Activated CD8-positive, alpha-beta memory T cell treated with anti-CD3 and anti-CD28 coated beads, Interleukin-2, amount 50 U/mL, for 24 hours (primary cell): ENCODE results near the gene WNT3A.

Source experiments
- DNase-seq: peaks from one replicate; pipeline ENCODE4 v3.0.0-alpha.2; 2020; ENCODE audit errors: extremely low read depth

WNT3A gene

DNA sequence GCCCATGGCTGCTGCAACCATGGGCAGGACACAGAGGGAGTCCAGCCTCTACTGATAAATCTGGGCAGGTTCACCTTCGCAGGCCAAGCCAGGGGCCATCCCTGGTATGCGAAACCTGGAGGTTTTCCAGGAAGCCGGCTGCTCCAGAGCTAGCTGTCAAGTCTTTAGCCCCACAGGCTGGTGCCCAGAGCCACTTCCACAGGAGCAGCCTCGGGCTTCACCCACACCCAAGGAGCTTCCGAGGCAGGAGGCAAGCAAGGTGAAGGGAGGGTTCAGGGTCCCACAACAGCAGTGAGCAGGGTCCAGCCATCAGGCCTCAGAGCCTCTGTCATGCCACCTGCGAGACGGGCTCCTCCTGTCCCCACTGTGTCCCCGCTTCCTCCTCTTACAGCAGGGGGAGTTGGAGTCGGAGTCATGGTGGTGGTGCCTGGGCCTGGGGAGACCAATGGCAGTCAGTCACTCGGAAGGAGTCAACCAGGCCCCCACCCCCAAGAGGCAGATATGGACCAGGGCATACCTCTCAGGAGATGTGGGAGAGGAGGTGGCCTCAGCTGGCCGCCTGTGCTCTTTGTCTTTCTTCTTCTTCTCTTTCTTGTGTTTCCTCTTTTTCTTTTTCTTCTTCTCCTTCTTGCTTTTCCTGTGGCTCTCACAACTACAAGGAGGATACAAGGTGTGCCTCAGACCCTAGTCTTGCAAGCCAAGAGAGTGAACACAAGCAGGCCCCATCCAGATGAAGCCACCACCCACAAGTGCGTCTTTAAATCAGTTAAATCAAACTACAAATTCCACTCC lies 94.2 kb downstream of the WNT3A start:
- DNase-seq: no peak

DNA sequence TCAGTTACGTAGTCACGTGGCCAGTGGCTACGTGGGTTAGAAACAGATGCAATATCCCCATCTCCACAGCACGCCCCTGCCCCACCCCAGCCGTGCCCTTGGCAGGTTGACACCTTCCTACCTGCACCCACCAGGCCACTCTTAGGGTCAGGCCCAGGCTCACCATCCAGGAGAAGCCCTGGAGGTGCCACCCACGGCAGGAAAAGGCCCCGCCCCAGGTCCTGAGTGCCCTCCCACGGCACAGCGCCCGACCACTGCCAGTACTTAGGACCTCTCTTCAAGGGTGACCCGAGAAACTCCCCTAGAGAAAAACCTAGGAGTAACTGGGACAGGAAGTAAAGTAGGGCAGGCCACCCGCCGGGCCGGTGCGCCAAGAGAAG lies 94.8 kb downstream of the WNT3A start:
- no peak for DNase-seq

DNA sequence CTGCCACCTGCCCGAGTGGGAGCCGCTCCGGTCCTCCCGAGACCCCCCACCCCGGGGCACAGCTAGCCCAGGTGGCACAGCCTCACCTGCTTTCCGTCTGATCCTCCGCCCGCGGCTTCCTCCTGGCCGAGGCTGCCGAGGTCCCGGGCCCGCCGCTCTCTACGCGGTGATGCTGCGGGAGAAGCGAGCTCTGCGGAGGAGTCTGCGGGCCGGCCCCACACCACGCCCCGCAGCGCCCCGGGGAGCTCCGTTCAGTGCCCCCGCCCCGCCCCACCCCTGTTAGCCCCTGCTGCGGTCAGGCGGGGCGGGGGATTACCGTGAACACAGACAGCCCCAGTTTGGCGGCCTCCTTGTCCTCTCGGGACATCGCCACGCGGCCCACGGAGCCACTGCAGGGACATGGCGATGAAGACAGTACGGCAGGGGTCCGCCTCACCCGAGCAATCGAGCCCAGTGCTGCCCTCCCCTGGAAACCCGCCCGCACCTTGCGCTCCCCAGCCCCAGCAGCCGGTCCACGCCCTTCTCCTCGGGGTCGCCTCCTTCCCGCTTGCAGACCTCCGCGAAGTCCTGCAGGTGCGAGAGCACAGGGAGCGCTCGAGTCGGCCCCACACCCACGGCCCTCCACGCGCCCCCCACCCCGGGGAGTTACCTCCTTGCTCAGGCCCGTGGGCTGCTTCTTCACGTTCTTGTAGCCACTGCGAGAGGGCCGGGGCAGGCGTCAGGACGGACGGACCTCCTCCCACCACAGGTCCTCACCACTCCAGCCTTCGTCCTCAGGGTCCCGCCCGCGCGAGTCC lies 95.4 kb downstream of the WNT3A start:
- no peak for DNase-seq

DNA sequence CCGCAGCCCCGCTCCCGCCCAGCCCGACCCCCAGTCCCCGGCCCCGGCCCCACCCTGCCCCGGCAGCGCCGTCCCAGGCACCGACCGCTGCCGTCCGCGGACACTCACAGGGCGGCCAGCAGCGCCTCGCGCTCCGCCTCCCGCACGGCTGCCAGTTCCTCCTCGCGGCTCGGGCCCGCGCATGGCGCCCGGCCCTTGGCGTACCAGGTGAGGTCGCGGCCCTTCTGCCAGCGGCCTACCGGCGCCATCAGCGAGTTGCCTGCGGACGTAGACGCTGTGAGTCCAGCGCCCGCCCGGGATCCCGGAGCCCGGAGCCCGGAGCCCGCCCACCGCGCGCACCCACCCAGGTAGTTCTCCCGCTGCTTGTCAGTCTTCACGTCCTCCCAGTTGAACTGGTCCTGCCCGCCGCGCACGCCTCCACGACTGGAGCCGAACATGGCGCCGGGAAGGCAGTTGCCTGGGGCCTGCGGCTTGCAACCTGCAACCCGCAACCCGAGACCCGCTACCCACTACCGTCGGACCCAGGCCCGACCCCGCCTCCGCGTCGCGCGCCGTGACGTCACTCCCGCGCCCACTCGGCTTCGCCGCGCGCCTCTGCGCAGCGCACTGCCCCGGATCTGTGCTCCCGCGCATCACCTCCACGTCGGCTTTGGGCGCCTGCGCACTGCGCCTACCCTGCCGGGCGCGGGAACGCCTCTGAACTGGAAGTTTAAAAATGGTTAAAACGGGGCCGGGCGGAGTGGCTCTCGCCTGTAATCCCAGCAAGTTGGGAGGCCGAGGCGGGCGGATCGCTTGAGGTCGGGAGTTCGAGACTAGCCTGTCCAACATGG lies 96.2 kb downstream of the WNT3A start, which contains the start of gene C1orf35:
Gene C1orf35, minus strand, starts transcription at position 535 of the 830 bp plus-strand sequence. Its CDS starts 98 bp downstream, at position 437.
- DNase-seq: peak; percentile 83

- DNase-seq: no peak
Measured at GRCh38 chr1:228104526-228105269, 97.9 kb downstream of the WNT3A start.

DNA sequence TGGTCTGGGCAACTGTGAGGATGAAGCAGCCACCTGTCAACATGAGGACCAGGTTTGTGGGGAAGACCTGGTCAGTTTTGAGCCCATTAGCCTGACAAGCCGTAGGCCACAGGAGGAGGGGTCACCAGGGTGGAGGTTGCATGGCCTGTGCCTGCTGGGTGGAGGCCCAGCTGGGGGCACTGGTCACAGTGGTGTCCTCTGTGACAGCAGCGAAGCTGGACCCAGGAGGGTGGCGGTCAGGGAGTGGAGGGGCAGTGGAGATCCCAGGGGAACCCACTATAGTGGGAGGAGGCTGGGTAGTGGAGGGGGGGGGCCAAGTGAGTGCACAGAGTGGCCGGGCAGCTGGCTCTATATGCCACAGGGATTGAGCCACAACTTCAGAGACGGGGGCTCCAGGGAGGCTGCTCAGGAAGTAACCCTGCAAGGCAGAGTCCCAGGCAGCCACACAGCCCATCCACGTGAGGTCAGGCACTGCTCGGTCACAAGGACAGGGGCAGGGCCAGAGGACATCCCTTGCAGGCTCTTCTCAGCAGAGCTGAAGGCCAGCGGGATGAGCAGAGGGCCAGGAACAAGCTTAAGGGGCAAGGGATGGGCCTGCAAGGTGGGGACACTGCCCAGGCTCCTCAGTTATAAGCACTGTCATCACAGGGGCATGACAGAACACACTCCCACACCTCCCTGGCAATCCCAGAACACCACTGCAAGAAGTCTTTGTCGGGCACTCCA lies 98.6 kb downstream of the WNT3A start:
- DNase-seq: no peak

- no peak for DNase-seq
Measured at GRCh38 chr1:228105996-228106799, 99.4 kb downstream of the WNT3A start.

DNA sequence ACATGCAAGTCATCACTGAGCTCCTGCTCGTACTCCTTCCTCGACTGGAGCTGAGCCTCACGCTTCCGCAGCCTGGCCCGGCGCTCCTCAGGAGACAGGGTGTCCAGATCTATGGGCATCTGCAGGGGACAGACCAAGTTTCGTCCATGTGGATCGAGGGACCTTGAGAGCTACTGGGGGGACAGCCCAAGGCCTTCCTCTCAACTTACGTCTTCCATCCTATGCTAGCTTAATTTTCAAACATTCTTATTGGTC lies 99.9 kb downstream of the WNT3A start:
- DNase-seq: no peak

- no peak for DNase-seq
Measured at GRCh38 chr1:228107636-228108035, 100.8 kb downstream of the WNT3A start.

GRCh38 chr1:228108055-228108690 lies 101.4 kb downstream of the WNT3A start:
- no peak for DNase-seq

DNA sequence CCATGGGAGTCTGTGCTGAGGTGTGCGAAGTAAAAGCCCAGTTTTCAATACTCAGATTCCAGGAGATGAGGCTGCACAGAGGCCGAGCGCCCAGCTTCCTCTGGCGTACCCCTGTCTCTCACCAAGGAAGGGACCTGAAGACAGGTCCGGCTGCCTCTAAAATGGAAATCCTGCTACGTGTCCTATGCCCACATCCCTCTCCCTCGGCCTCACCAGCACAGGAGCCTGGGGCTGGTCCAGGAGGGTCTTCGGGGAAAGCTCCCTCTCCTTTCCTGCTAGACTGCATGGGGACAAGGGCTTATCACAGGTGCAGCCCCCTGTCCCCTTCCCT lies 101.9 kb downstream of the WNT3A start:
- DNase-seq: no peak

- DNase-seq: peak; percentile 91
Measured at GRCh38 chr1:228109073-228109961, 102.5 kb downstream of the WNT3A start, which contains the start of gene MRPL55. MRPL55 (minus strand) TSS chr1:228109299; CDS start chr1:228108260, 1,039 bp downstream.

DNA sequence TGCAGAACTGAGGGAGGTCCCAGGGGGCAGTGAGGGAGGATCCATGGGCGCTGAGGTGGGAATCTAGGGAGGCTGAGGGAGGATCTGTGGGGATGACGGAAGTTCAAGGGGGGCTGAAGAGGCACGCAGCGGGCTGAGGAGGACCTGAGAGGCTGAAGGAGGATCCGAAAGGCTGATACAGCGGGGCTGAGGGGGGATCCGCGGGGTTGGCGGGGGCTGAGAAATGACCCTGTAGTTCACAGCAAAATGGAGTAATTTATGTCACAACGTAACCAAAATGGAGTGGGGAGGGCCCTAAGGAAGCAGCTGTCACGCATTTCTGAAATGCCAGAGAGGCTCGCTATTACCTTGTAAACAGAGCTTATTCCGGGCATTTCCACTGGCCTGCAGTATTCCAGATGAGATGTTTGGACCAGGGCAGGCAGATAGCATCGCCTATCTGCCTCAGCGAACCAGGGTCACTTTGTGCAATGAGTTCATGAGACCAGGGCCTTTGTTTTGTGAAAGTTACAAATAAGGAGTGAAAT lies 103.2 kb downstream of the WNT3A start:
- no peak for DNase-seq

DNA sequence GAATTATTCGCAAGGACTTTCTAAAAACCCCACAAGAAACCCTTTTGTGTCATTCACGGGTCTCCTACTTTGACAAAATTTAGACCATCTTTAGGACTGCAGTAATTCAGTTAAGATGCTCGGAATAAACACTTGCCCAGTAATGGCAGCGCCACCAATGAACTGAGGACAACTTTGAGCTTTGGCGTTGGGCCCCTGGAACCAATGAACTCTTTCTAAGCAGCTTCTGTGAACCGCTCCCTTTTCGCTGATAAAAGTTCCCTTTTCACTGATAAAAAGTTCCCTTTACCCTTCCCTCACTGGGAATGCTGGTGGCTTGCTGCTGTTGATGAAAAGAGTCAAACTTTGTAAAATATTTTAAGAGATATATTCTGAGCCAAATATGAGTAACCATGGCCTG lies 103.8 kb downstream of the WNT3A start:
- no peak for DNase-seq
